ENCODE results near the gene HMGB2. TPM values are rescaled to one million over a fixed set of nuclear protein-coding genes. Genes with fewer than 3 reads are reported as not detected.

The HMGB2 gene
- total RNA-seq, 2 experiments from 2014 or later, result 697 to 810 TPM

DNA sequence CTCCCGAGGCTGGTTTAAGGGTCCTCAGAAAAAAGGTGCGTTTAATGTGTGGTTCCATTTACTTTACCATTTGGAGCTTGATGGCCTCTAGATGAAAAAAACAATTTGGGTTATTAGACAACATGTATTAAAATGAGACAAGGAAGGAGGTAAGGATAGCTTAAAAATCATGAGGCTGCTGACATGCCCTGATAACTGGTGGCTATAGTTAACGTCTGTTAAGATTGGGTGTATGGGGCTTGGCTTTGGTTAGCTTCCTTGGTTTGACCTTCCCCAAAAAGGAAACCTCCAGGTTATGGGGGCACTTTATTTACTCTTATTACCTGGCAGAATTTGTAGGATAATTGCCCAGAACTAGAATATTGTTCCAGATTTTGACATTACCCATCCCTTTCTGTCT, 51.5 kb downstream of the HMGB2 start:
- intact Hi-C loops (cut with micrococcal nuclease; ENCODE audit: unreplicated experiment), result no loop called here
- H2AFZ ChIP-seq (ENCODE audit: low read length), result no peak overlapping the region
- no peaks in the 10 kb centered on the region for H3K79me2 ChIP-seq (ENCODE audit: insufficient read depth, low read depth, low read length)
- peaks cover 25% of the 10 kb centered on the region for H3K36me3 ChIP-seq (ENCODE audit: insufficient read depth, low read length)
- no peaks in the 10 kb centered on the region for H4K20me1 ChIP-seq (ENCODE audit: insufficient read depth, low read length)
- POLR2A ChIA-PET, result interaction anchor here (1.5 to 2.9 kb wide), 3 partner anchors 9 to 121 kb away, joined by 4 to 12 read pairs (median 8); no protein-coding TSS in a partner anchor
- H3K4me2 ChIP-seq (ENCODE audit: low read length), result peak overlapping the region; percentile 50
- no TSS peak for BruUV-seq (replicated peaks)
- CTCF ChIA-PET (ENCODE audit: unreplicated experiment), result interaction anchor here (0.6 kb wide), 1 partner anchor 11 kb away, joined by 3 read pairs; no protein-coding TSS in a partner anchor
- TF ChIP-seq, protein P1, sequence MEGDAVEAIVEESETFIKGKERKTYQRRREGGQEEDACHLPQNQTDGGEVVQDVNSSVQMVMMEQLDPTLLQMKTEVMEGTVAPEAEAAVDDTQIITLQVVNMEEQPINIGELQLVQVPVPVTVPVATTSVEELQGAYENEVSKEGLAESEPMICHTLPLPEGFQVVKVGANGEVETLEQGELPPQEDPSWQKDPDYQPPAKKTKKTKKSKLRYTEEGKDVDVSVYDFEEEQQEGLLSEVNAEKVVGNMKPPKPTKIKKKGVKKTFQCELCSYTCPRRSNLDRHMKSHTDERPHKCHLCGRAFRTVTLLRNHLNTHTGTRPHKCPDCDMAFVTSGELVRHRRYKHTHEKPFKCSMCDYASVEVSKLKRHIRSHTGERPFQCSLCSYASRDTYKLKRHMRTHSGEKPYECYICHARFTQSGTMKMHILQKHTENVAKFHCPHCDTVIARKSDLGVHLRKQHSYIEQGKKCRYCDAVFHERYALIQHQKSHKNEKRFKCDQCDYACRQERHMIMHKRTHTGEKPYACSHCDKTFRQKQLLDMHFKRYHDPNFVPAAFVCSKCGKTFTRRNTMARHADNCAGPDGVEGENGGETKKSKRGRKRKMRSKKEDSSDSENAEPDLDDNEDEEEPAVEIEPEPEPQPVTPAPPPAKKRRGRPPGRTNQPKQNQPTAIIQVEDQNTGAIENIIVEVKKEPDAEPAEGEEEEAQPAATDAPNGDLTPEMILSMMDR (conservative IDR thresholded peaks at IDR 0.05; ENCODE audit: low read length), result no peak
- TF ChIP-seq EZH2phosphoT487 (IDR thresholded peaks at IDR 0.05; ENCODE audit: borderline replicate concordance, low read depth, low read length), result no peak
- H3K27ac ChIP-seq (ENCODE audit: low read depth, low read length, poor library complexity, severe bottlenecking), result no peak overlapping the region
- no peaks in the 10 kb centered on the region for H3K9me2 ChIP-seq (ENCODE audit: insufficient read depth, low read length)
- no peak overlapping the region for H3K4me3 ChIP-seq (ENCODE audit: low read depth, low read length, poor library complexity, severe bottlenecking)
- peaks cover 21% of the 10 kb centered on the region; the same call in 1 of the 2 replicates for H3K9me3 ChIP-seq (ENCODE audit: low read length)
- no peak for DNase-seq (ENCODE audit: low spot score)
- H3K4me1 ChIP-seq (ENCODE audit: insufficient read depth, low read length, poor library complexity, severe bottlenecking), result peaks cover 15% of the 10 kb centered on the region

DNA sequence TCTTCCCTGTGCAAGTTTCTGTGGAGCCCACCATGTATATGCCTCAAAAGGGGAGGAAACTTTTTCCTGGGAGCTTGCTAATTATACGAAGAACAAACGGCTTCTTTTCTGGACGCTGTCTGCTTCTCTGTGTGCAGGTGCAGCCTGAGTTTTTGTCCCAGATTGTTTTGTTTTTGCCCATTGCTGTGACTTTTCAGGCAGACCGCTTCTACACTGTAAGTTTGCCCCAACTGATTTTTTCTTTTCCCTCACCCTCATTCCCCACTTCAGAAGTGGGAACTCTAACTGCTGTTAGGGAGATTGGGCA, 51.9 kb downstream of the HMGB2 start:
- Histone ChIP-seq H3K4me1 (ENCODE audit: insufficient read depth, low read length, poor library complexity, severe bottlenecking) (peaks cover 15% of the 10 kb centered on the region), H3K79me2 (ENCODE audit: insufficient read depth, low read depth, low read length) (no peaks in the 10 kb centered on the region), H3K9me3 (ENCODE audit: low read length) (peaks cover 17% of the 10 kb centered on the region; the same call in 1 of the 2 replicates), H3K4me2 (ENCODE audit: low read length) (peak overlapping the region; percentile 50), H3K4me3 (ENCODE audit: low read depth, low read length, poor library complexity, severe bottlenecking) (no peak overlapping the region), H4K20me1 (ENCODE audit: insufficient read depth, low read length) (no peaks in the 10 kb centered on the region), H3K36me3 (ENCODE audit: insufficient read depth, low read length) (peaks cover 22% of the 10 kb centered on the region), H2AFZ (ENCODE audit: low read length) (no peak overlapping the region), H3K9me2 (ENCODE audit: insufficient read depth, low read length) (no peaks in the 10 kb centered on the region), H3K27ac (ENCODE audit: low read depth, low read length, poor library complexity, severe bottlenecking) (no peak overlapping the region)
- no peak for TF ChIP-seq EZH2phosphoT487 (IDR thresholded peaks at IDR 0.05; ENCODE audit: borderline replicate concordance, low read depth, low read length)
- TF ChIP-seq, protein P1 (conservative IDR thresholded peaks at IDR 0.05; ENCODE audit: low read length), result no peak
- no peak for DNase-seq (ENCODE audit: low spot score)
- ChIA-PET POLR2A (interaction anchor here (1.0 to 2.9 kb wide), 6 partner anchors 9 to 120 kb away, joined by 3 to 12 read pairs (median 4); no protein-coding TSS in a partner anchor), CTCF (ENCODE audit: unreplicated experiment) (interaction anchor here (0.6 kb wide), 1 partner anchor 11 kb away, joined by 3 read pairs; no protein-coding TSS in a partner anchor)
- no TSS peak for BruUV-seq (replicated peaks)
- intact Hi-C loops (cut with micrococcal nuclease; ENCODE audit: unreplicated experiment), result no loop called here
